ENCODE results near the gene AMER3.

The AMER3 gene

DNA sequence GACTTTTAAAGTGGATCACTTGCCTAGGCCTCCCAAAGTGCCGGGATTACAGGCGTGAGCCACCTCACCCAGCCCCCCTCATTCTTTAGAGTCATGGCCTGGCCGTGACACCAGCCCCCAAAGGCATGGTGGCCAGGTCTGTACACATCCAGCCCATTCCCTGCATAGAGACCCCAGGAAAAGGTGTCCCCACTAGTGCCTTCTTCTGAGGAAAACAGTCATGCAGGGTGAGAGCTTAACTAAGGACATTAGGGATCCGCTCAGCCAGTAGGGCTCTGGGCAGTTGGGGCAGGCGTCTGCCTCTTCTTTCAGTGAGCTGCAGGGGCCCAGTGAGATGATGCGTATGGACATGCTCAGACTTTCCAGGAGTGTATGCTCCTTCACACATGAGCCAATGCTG is 5.7 kb upstream of the AMER3 start:
- Histone ChIP-seq H3K36me3 (ENCODE audit: control insufficient read depth, insufficient read depth, low read length) (no peaks in the 10 kb centered on the region), H3K27me3 (ENCODE audit: control insufficient read depth, insufficient read depth, low read length) (no peaks in the 10 kb centered on the region), H3K4me1 (no peaks in the 10 kb centered on the region), H3K4me2 (ENCODE audit: low read length) (no peak overlapping the region), H3K9ac (no peak overlapping the region), H2AFZ (no peak overlapping the region), H3K27ac (no peak overlapping the region), H3K4me3 (ENCODE audit: low read depth, low read length) (no peak overlapping the region), H3K79me2 (no peaks in the 10 kb centered on the region), H3K9me3 (ENCODE audit: control insufficient read depth, low read length) (no peaks in the 10 kb centered on the region)
- TF ChIP-seq, protein P1, sequence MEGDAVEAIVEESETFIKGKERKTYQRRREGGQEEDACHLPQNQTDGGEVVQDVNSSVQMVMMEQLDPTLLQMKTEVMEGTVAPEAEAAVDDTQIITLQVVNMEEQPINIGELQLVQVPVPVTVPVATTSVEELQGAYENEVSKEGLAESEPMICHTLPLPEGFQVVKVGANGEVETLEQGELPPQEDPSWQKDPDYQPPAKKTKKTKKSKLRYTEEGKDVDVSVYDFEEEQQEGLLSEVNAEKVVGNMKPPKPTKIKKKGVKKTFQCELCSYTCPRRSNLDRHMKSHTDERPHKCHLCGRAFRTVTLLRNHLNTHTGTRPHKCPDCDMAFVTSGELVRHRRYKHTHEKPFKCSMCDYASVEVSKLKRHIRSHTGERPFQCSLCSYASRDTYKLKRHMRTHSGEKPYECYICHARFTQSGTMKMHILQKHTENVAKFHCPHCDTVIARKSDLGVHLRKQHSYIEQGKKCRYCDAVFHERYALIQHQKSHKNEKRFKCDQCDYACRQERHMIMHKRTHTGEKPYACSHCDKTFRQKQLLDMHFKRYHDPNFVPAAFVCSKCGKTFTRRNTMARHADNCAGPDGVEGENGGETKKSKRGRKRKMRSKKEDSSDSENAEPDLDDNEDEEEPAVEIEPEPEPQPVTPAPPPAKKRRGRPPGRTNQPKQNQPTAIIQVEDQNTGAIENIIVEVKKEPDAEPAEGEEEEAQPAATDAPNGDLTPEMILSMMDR (IDR thresholded peaks at IDR 0.05): no peak

GRCh38 chr2:130754811-130755210 is 529 bp upstream of the AMER3 start:
- TF ChIP-seq, protein P1 (IDR thresholded peaks at IDR 0.05): no peak
- H3K27me3 ChIP-seq (ENCODE audit: control insufficient read depth, insufficient read depth, low read length): no peaks in the 10 kb centered on the region
- peak overlapping the region; percentile 84 for H2AFZ ChIP-seq
- H3K9ac ChIP-seq: no peak overlapping the region
- no peaks in the 10 kb centered on the region for H3K9me3 ChIP-seq (ENCODE audit: control insufficient read depth, low read length)
- no peak overlapping the region for H3K4me2 ChIP-seq (ENCODE audit: low read length)
- H3K27ac ChIP-seq: peak overlapping the region; percentile 67
- peaks cover 2% of the 10 kb centered on the region for H3K4me1 ChIP-seq
- no peaks in the 10 kb centered on the region for H3K36me3 ChIP-seq (ENCODE audit: control insufficient read depth, insufficient read depth, low read length)
- no peak overlapping the region for H3K4me3 ChIP-seq (ENCODE audit: low read depth, low read length)
- peaks cover 9% of the 10 kb centered on the region for H3K79me2 ChIP-seq

GRCh38 chr2:130756053-130756873 is 923 bp downstream of the AMER3 start:
- H3K9me3 ChIP-seq (ENCODE audit: control insufficient read depth, low read length): no peaks in the 10 kb centered on the region
- peak overlapping the region; percentile 8 for H3K9ac ChIP-seq
- TF ChIP-seq, protein P1 (IDR thresholded peaks at IDR 0.05): no peak
- H3K4me2 ChIP-seq (ENCODE audit: low read length): peak overlapping the region; percentile 75
- peaks cover 7% of the 10 kb centered on the region for H3K4me1 ChIP-seq
- peaks cover 13% of the 10 kb centered on the region for H3K79me2 ChIP-seq
- peak overlapping the region; percentile 67 for H3K27ac ChIP-seq
- H2AFZ ChIP-seq: peak overlapping the region; percentile 90
- peak overlapping the region; percentile 37 for H3K4me3 ChIP-seq (ENCODE audit: low read depth, low read length)
- H3K27me3 ChIP-seq (ENCODE audit: control insufficient read depth, insufficient read depth, low read length): no peaks in the 10 kb centered on the region
- H3K36me3 ChIP-seq (ENCODE audit: control insufficient read depth, insufficient read depth, low read length): no peaks in the 10 kb centered on the region

DNA sequence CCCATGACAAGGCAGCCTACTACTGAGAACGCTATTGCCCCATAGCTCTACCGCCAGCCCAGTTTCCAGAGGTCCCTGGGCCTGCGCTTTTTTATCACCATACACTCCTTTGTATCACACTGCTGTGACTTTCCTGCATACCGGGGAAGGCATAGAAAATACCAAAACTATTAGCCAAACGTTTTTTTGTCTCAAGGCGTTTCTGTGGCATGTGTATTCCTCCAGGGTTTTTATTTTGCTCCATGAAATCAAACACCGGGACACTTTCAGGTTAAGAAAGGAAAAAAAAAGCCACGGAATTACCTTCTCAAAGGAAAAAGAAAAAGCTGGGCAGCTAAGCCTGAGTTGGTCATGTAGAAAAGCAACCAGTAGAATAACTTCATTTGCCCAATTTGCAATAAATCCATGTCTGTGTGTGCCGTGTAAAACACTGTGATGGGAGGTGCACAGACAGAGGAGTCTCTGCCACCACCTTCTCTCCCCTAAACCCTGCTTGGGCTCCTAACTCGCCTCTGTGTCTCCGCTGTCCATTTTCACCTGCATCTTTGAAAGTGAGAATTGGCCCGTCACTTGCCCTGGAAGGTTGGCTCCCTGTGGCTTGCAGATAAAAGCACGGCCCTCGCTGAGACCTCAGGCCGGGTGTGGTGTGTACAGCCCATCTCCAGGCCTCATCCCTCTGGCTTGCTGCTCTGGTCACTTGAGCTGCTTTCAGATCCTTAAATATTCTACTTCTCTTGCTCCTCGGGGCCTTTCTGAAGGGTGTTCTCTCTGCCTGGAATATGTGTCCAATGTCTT is 1.7 kb downstream of the AMER3 start:
- TF ChIP-seq, protein P1 (IDR thresholded peaks at IDR 0.05): no peak
- H3K4me3 ChIP-seq (ENCODE audit: low read depth, low read length): no peak overlapping the region
- H3K36me3 ChIP-seq (ENCODE audit: control insufficient read depth, insufficient read depth, low read length): no peaks in the 10 kb centered on the region
- peak overlapping the region; percentile 8 for H3K9ac ChIP-seq
- no peak overlapping the region for H3K4me2 ChIP-seq (ENCODE audit: low read length)
- H3K79me2 ChIP-seq: peaks cover 13% of the 10 kb centered on the region
- H3K27me3 ChIP-seq (ENCODE audit: control insufficient read depth, insufficient read depth, low read length): no peaks in the 10 kb centered on the region
- peaks cover 7% of the 10 kb centered on the region for H3K4me1 ChIP-seq
- H3K9me3 ChIP-seq (ENCODE audit: control insufficient read depth, low read length): no peaks in the 10 kb centered on the region
- peak overlapping the region; percentile 66 for H3K27ac ChIP-seq
- H2AFZ ChIP-seq: peak overlapping the region; percentile 90

Measured in parathyroid adenoma (tissue), 2 donors.